Ecto neural progenitor cell (in vitro differentiated cells): ENCODE results near the gene CEP76.
"Not testable (repeated sequence)": the region's sequence is repeated elsewhere in the genome, so short reads cannot be mapped to it uniquely, and the experiment has no call there.

Experiments used
- DNase-seq: peaks from one replicate; pipeline ENCODE4 v3.0.0-alpha.2; 2018; ENCODE audit warnings: low spot score

CEP76 gene

DNA sequence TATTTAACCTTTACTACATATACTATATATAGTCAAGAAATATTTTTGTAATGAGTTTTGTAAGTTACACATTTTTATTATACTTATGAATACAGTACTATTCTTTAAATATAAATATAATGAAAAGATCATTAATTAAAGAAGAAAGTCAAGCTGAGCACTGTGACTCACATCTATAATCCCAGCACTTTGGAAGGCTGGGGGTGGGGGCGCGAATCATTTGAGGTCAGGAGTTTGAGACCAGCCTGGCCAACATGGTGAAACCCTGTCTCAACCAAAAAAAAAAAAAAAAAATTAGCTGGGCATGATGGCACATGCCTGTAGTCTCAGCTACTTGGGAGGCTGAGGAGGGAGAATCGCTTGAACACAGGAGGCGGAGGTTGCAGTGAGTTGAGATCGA is 58.8 kb downstream of the CEP76 start:
- not testable (repeated sequence) for DNase-seq

DNA sequence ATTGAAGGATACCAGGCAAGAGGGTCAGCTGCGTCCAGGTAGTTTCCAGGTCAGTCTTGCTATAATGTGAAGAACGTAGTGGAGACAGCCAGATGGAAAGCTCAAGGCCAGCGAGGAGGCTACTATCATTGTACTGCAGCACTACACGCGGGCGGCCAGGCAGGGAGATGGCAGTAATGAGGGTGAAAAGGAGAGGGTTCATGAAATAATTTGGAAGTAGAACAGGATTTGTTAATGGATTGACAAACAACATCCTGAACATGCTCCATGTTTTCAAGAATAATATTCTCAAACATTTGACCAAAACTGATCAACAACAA is 61.7 kb downstream of the CEP76 start:
- DNase-seq, result no peak

GRCh38 chr18:12639990-12640880 is 62.3 kb downstream of the CEP76 start:
- DNase-seq, result no peak

GRCh38 chr18:12638644-12639124 is 63.8 kb downstream of the CEP76 start:
- no peak for DNase-seq

DNA sequence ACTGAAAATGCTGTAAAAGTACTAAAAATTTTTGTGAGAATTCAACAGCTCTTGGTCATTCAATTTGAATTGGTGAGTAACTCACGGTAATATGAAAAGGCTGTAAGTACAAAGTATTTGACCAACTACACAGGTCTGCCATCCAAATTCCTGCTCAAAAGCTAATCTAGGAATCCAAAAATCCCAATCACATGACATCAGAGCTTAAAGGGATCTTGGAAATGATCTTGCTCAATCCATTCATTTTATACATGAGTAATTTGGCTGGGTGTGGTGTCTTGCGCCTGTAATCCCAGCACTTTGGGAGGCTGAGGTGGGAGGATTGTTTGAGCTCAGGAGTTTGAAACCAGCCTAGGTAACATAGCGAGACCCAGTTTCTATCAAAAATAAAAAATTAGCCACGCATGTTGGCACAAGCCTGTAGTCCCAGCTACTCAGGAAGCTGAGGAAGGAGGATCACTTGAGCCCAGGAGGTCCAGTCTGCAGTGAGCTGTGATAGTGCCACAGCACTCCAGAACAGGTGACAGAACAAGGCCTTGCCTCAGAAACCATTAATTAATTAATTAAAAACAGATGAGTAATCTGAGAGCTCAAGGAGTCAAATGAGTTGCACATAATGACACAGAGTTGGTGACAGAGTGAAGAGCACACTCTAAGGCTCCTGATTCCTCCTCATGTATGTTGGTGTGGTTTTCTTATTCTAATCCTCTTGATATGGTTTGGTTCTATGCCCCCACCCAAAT is 64.5 kb downstream of the CEP76 start:
- no peak for DNase-seq

GRCh38 chr18:12637393-12637792 is 65.1 kb downstream of the CEP76 start:
- no peak for DNase-seq

DNA sequence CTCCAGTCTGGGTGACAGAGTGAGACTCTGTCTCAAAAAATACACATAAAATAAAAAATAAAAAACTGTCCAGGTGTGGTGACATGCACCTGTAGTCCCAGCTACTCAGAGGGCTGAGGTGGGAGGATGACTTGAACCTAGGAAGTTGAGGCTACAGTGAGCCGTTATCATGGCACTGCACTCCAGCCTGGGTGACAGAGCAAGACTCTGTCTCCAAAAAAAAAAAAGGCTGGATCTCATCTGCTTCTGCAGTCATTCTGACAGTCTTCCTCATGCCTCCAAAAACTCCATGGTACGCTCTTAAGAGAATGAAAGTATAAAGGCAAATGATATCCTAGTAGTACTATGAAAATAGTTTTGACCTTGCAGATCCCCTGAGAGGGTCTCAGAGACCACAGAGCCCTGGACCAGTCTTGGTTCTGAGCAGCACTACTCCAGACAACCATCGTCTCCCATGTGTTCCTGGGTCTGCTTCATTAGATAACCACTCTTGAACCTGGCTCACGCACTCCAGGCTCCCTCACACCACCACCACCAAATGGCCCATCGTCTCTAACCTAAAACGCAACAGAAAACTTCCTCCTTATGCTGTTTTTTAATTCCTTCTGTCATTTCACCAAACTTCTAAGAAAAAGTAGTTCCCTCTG is 70.6 kb downstream of the CEP76 start:
- no peak for DNase-seq

- DNase-seq, result no peak
Observed at GRCh38 chr18:12630136-12630535, 72.4 kb downstream of the CEP76 start.

- no peak for DNase-seq
Observed at GRCh38 chr18:12628706-12629702, 73.5 kb downstream of the CEP76 start.

DNA sequence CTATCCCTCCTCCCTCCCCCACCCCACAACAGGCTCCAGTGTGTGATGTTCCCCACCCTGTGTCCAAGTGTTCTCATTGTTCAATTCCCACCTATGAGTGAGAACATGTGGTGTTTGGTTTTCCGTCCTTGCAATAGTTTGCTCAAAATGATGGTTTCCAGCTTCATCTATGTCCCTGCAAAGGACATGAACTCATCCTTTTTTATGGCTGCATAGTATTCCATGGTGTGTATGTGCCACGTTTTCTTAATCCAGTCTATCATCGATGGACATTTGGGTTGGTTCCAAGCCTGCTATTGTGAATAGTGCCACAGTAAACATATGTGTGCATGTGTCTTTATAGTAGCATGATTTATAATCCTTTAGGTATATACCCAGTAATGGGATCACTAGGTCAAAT is 75.3 kb downstream of the CEP76 start:
- not testable (repeated sequence) for DNase-seq

- no peak for DNase-seq
Observed at GRCh38 chr18:12625241-12625640, 77.3 kb downstream of the CEP76 start.
